Stimulated activated memory B cell treated with anti-CD40 and anti-IgM and Interleukin-4, amounts not matched to agents 10 μg/mL and 1 μg/mL and 100 μg/mL, for 72 hours (primary cell): ENCODE measurements around the gene RAET1L.
"Not testable (repeated sequence)": the region's sequence is repeated elsewhere in the genome, so short reads cannot be mapped to it uniquely, and the experiment has no call there.

ENCODE experiments used
- ATAC-seq: fragments of 150-1000 bp; cut with Tn5 transposase; 2 replicates; pipeline ENCODE4 v1.10.0; 2021
- H3K27ac Mint-ChIP-seq: one replicate; pipeline ENCODE4 v1.8.0; 2022; ENCODE audit warnings: mild to moderate bottlenecking, mixed read lengths
- H3K27me3 Mint-ChIP-seq: one replicate; pipeline ENCODE4 v1.8.0; 2022; ENCODE audit warnings: mixed read lengths
- H3K36me3 Mint-ChIP-seq: one replicate; pipeline ENCODE4 v1.8.0; 2022; ENCODE audit warnings: mixed read lengths
- H3K4me1 Mint-ChIP-seq: one replicate; pipeline ENCODE4 v1.8.0; 2022; ENCODE audit warnings: mixed read lengths
- H3K4me3 Mint-ChIP-seq: one replicate; pipeline ENCODE4 v1.8.0; 2022; ENCODE audit warnings: mild to moderate bottlenecking, moderate library complexity, mixed read lengths
- H3K9me3 Mint-ChIP-seq: one replicate; pipeline ENCODE4 v1.8.0; 2022; ENCODE audit warnings: mixed read lengths

The RAET1L gene

DNA sequence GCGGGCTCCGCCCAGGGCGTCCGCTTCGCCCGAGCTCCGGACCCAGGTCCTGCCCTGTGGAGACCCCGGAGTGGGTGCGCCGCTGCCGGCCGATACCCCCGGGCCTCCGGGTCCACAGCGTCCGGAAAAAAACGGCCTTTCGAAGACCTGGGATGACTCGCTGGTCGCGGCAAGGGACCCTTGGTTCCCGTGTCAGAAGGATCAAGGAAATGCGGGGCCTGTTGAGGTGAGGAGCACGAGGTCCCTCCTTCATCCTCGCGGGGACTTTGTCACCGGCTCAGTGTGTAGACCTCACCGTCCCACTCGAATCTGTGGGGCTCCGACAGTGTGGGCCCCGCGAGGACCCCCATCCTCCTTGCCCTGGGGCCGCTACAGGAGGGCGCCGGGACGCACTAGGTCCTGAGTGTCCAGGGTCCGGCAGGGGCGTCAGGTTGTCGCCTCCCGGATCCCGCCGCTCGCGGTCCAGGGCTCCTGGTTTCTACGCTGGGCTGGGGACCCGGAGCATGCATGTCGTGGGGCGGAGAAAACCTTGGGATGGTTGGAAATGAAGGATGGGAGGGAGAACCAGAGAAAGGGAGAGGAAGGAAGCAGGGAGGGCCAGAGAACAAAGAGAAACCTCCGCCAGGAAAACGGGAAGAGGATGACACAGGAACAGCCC, 10.6 kb downstream of the RAET1L start:
- H3K4me3 Mint-ChIP-seq, result peak overlapping the region; percentile 9
- peaks cover 33% of the 10 kb centered on the region for H3K4me1 Mint-ChIP-seq
- not testable (repeated sequence) for ATAC-seq, H3K36me3 Mint-ChIP-seq, H3K27ac Mint-ChIP-seq, H3K9me3 Mint-ChIP-seq
- peaks cover 85% of the 10 kb centered on the region for H3K27me3 Mint-ChIP-seq

DNA sequence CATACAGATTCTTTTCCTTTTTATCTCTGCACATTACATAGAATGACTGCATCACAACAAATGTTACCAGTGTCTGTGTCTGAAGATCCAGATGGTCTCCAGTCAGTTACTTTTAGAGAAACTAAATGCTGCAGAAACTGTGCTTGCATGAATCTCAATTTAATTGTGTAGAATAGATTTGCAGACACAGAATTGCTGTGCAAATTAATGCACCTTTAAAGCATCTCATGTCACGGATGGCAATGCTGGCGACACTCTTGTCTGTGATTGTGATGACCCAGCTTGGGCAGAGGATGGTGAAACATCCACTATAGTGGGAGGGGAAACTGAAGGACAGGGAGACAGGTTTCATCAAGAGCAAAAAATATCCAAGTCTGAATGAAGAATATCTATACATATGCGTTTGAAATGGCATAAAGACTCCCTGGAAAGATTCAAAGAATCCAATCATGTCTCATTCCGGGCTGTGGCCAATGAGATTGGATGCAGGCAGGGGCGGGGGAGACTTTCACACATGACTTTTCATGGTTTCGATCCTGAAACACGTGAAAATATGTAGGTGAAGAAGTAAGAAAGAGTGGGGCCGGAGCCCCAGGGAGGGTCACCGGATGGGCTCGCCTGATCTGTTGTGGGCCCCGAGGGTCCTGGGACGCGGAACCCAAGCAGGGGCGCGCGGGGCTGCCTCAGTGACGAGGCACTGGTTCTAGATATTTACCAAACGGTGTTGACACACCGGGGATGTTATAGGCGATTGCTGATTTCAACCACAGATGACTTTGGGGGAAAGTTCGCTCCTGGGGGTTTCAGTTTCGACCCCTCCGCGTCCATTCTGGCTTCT, 11.3 kb downstream of the RAET1L start:
- H3K27ac Mint-ChIP-seq, H3K9me3 Mint-ChIP-seq, H3K36me3 Mint-ChIP-seq, ATAC-seq: not testable (repeated sequence)
- Mint-ChIP-seq H3K4me1 (peaks cover 33% of the 10 kb centered on the region), H3K27me3 (peaks cover 85% of the 10 kb centered on the region), H3K4me3 (peak overlapping the region; percentile 74)

DNA sequence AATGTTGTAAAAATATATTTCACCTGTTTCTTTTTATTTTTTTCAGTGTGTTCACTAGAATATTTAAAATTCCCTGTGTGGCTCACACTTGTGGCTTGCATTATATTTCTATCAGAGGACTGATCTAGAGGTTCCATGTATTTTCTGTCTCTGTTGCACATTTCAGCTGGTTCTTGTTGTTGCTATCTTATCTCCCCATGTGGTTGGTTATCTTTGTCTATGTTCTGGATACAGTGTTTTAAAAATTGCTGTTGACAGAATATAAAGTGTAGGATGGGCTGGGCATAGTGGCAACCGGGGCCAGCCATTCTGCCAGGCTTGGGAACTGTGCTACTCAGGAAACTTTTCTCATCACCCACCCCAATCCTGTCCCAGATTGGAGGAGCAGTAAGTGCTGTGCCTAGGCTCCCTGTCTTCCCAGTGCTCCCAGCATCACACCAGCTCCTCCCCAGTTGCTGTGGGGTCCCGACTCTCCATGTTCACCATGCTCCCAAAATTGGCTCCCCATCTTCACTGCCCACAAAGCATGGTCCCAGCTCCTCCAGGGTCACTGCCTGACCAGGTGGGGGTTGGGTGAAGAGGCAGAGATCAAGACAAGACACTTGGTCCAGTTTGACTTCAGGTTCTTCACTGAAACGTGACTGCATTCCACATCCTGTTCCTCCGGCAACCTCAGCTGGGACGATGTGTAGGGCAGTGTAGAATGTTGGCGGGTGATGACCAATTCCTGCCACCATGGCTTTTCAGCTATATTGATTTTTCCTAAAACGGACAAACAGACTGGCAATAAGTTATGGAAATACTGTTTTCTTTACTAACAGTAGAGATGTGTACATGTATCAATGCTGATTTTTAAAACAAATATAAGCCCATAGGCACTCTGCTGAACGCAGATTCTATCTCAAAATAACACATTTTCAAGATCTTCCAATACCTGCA, 12.2 kb downstream of the RAET1L start:
- peaks cover 42% of the 10 kb centered on the region for H3K4me1 Mint-ChIP-seq
- not testable (repeated sequence) for H3K9me3 Mint-ChIP-seq, H3K36me3 Mint-ChIP-seq, H3K27ac Mint-ChIP-seq, H3K4me3 Mint-ChIP-seq, ATAC-seq
- peaks cover 85% of the 10 kb centered on the region for H3K27me3 Mint-ChIP-seq

- peaks cover 42% of the 10 kb centered on the region for H3K27me3 Mint-ChIP-seq
- H3K4me3 Mint-ChIP-seq, result no peak overlapping the region
- H3K27ac Mint-ChIP-seq, result no peak overlapping the region
- H3K36me3 Mint-ChIP-seq, result no peaks in the 10 kb centered on the region
- no peak for ATAC-seq
- no peaks in the 10 kb centered on the region for H3K9me3 Mint-ChIP-seq
- peaks cover 46% of the 10 kb centered on the region for H3K4me1 Mint-ChIP-seq
These were observed 16.7 kb downstream of the RAET1L start for GRCh38 chr6:150008588-150008987.

DNA sequence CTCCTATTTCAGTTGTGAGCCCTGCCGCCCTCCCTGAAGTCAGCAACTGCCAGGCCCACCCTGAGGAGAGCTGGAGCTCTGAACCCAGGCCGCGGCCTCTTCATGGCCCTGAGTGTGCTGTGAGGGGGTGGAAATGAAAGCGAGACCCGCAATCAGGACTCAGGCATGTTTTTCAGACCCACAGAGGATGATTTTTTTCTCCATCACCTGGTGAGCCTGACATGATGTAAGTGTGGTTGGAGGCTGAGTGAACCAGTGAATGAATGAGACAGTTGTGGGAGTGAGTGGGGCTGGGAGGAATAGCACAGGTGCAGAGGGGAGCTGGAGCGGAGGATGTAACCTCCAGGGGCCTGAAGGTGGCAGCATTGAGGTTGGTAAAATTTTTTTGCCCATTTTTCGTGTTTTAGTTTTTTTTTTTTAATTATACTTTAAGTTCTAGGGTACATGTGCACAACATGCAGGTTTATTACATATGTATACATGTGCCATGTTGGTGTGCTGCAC, 18.3 kb downstream of the RAET1L start:
- Mint-ChIP-seq H3K4me1 (peaks cover 47% of the 10 kb centered on the region), H3K36me3 (peaks cover 5% of the 10 kb centered on the region), H3K27ac (no peak overlapping the region), H3K27me3 (peaks cover 27% of the 10 kb centered on the region), H3K4me3 (no peak overlapping the region), H3K9me3 (no peaks in the 10 kb centered on the region)
- ATAC-seq, result peak; percentile 39

- Mint-ChIP-seq H3K4me1 (peaks cover 57% of the 10 kb centered on the region), H3K36me3 (peaks cover 11% of the 10 kb centered on the region), H3K27ac (peak overlapping the region; percentile 86), H3K27me3 (peaks cover 27% of the 10 kb centered on the region), H3K9me3 (no peaks in the 10 kb centered on the region), H3K4me3 (peak overlapping the region; percentile 89)
- no peak for ATAC-seq
These were observed 19.3 kb downstream of the RAET1L start for GRCh38 chr6:150005761-150006651.

DNA sequence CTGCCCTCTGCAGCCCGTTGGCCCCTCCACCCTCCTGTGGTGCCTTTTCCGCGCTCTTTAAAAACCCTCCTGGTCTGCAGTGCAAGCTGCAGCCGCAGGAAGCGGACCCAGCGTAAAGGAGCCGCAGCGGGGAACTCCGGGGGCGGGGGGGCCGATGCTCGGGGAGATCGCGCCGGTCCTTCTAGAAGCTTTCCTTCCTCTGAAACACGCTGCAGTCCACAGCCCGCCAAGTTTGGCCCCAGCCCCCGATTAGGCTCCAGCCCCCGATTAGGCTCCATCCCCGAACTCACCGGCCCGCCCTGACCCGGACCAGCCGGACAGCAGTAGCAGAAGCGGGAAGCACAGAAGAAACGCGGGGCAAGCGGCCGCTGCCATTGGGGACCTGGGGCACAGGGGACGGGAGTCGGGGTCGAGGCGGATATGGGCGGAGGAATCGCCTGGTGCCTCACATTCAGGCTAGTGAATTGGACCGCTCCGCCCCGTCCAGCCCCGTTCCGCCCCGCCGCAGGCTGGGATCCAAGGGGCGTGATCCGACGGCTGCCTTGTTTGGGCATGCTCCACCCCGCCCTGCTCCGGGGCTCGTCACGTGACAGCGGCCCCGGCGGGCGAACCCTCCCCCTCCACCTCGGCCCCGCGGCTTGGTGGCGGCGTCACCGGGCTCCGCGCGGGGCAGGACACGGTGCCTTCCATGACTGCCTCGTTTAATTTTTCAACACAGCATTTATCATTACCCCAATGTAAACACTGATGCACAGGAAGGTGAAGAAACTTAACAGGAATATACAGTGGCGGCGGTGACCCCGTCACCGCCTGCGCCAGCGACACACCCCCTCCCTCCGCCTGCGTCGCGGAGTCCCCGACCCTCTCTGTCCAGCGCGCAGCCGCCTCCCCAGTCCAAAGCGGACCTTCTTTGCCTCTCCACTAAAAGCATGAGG, 20.3 kb downstream of the RAET1L start:
- Mint-ChIP-seq H3K27ac (peak overlapping the region; percentile 86), H3K4me3 (peak overlapping the region; percentile 89), H3K9me3 (no peaks in the 10 kb centered on the region), H3K27me3 (peaks cover 22% of the 10 kb centered on the region), H3K36me3 (peaks cover 11% of the 10 kb centered on the region), H3K4me1 (peaks cover 66% of the 10 kb centered on the region)
- peak; percentile 87 for ATAC-seq

GRCh38 chr6:150004101-150004782, 21.1 kb downstream of the RAET1L start:
- Mint-ChIP-seq H3K4me1 (peaks cover 66% of the 10 kb centered on the region), H3K36me3 (peaks cover 16% of the 10 kb centered on the region), H3K4me3 (peak overlapping the region; percentile 89), H3K9me3 (no peaks in the 10 kb centered on the region), H3K27ac (peak overlapping the region; percentile 86), H3K27me3 (peaks cover 13% of the 10 kb centered on the region)
- ATAC-seq, result peak; percentile 81

- not testable (repeated sequence) for H3K9me3 Mint-ChIP-seq, H3K27me3 Mint-ChIP-seq, ATAC-seq
- Mint-ChIP-seq H3K36me3 (peaks cover 16% of the 10 kb centered on the region), H3K4me3 (peak overlapping the region; percentile 89), H3K4me1 (peaks cover 63% of the 10 kb centered on the region), H3K27ac (peak overlapping the region; percentile 86)
These were observed 21.7 kb downstream of the RAET1L start for GRCh38 chr6:150003599-150003998.

- Mint-ChIP-seq H3K4me3 (no peak overlapping the region), H3K4me1 (peaks cover 57% of the 10 kb centered on the region), H3K9me3 (no peaks in the 10 kb centered on the region), H3K27me3 (no peaks in the 10 kb centered on the region), H3K36me3 (peaks cover 16% of the 10 kb centered on the region), H3K27ac (no peak overlapping the region)
- ATAC-seq, result no peak
These were observed 22.6 kb downstream of the RAET1L start for GRCh38 chr6:150002710-150003109.

- ATAC-seq, result peak; percentile 42
- H3K4me3 Mint-ChIP-seq, result peak overlapping the region; percentile 40
- H3K9me3 Mint-ChIP-seq, result no peaks in the 10 kb centered on the region
- H3K27me3 Mint-ChIP-seq, result peaks cover 2% of the 10 kb centered on the region
- peaks cover 16% of the 10 kb centered on the region for H3K36me3 Mint-ChIP-seq
- H3K4me1 Mint-ChIP-seq, result peaks cover 50% of the 10 kb centered on the region
- H3K27ac Mint-ChIP-seq, result peak overlapping the region; percentile 42
These were observed 23.9 kb downstream of the RAET1L start for GRCh38 chr6:150001295-150002008.

DNA sequence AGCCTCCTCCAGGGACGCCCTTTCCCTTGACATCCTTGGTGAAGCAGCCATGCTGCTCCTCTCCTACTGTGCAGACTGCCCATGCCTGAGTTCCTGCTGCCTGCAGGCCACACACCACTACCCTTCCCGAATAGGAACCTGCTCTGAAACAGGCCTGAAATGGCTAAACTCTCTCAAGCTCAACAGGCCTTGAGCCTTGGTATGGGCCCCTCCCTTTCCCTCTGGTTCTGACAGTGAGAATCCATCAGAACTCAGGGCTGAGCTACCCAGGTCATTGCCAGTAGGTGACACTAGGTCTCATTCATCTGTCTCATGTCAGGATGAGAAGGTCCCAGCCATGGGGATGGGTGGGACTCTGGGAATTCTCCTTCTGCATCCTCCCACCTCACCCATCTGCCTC, 25.7 kb downstream of the RAET1L start:
- H3K27me3 Mint-ChIP-seq, result peaks cover 20% of the 10 kb centered on the region
- no peak overlapping the region for H3K4me3 Mint-ChIP-seq
- H3K4me1 Mint-ChIP-seq, result peaks cover 36% of the 10 kb centered on the region
- ATAC-seq, result no peak
- H3K36me3 Mint-ChIP-seq, result peaks cover 16% of the 10 kb centered on the region
- no peak overlapping the region for H3K27ac Mint-ChIP-seq
- no peaks in the 10 kb centered on the region for H3K9me3 Mint-ChIP-seq
